Activated naive CD4-positive, alpha-beta T cell treated with anti-CD3 and anti-CD28 coated beads, Interleukin-2, amount 50 U/mL, for 24 hours (primary cell): ENCODE results near the gene NUMBL.
"Not testable (repeated sequence)": the region's sequence is repeated elsewhere in the genome, so short reads cannot be mapped to it uniquely, and the experiment has no call there.

ENCODE experiments used
- H3K27ac Mint-ChIP-seq: one replicate; pipeline ENCODE4 v1.8.0; 2021; ENCODE audit warnings: mild to moderate bottlenecking, mixed read lengths
- H3K27me3 Mint-ChIP-seq: one replicate; pipeline ENCODE4 v1.8.0; 2021; ENCODE audit warnings: mixed read lengths
- H3K36me3 Mint-ChIP-seq: one replicate; pipeline ENCODE4 v1.8.0; 2021; ENCODE audit warnings: mixed read lengths
- H3K4me1 Mint-ChIP-seq: one replicate; pipeline ENCODE4 v1.8.0; 2021; ENCODE audit warnings: mixed read lengths
- H3K4me3 Mint-ChIP-seq: one replicate; pipeline ENCODE4 v1.8.0; 2021; ENCODE audit warnings: mild to moderate bottlenecking, mixed read lengths
- H3K9me3 Mint-ChIP-seq: one replicate; pipeline ENCODE4 v1.8.0; 2021; ENCODE audit warnings: mixed read lengths

The NUMBL gene

GRCh38 chr19:40663695-40664692, 26.5 kb downstream of the NUMBL start:
- H3K9me3 Mint-ChIP-seq, result no peaks in the 10 kb centered on the region
- peak overlapping the region; percentile 80 for H3K4me3 Mint-ChIP-seq
- H3K36me3 Mint-ChIP-seq, result peaks cover 4% of the 10 kb centered on the region

GRCh38 chr19:40662925-40663694, 27.3 kb downstream of the NUMBL start:
- no peaks in the 10 kb centered on the region for H3K9me3 Mint-ChIP-seq
- peak overlapping the region; percentile 89 for H3K27ac Mint-ChIP-seq
- H3K4me1 Mint-ChIP-seq, result peaks cover 16% of the 10 kb centered on the region
- H3K4me3 Mint-ChIP-seq, result peak overlapping the region; percentile 80
- H3K27me3 Mint-ChIP-seq, result no peaks in the 10 kb centered on the region
- H3K36me3 Mint-ChIP-seq, result peaks cover 3% of the 10 kb centered on the region

More at GRCh38 chr19:40663695-40664692, 26.5 kb downstream of the NUMBL start:
- Mint-ChIP-seq H3K27me3 (no peaks in the 10 kb centered on the region), H3K4me1 (peaks cover 16% of the 10 kb centered on the region), H3K27ac (no peak overlapping the region)

- Mint-ChIP-seq H3K27me3 (no peaks in the 10 kb centered on the region), H3K4me1 (peaks cover 13% of the 10 kb centered on the region), H3K4me3 (no peak overlapping the region), H3K9me3 (no peaks in the 10 kb centered on the region), H3K36me3 (no peaks in the 10 kb centered on the region), H3K27ac (no peak overlapping the region)
Observed at GRCh38 chr19:40661616-40662015, 28.8 kb downstream of the NUMBL start.

GRCh38 chr19:40659566-40659965, 30.9 kb downstream of the NUMBL start:
- Mint-ChIP-seq H3K36me3 (no peaks in the 10 kb centered on the region), H3K9me3 (no peaks in the 10 kb centered on the region), H3K4me1 (peaks cover 8% of the 10 kb centered on the region), H3K27me3 (no peaks in the 10 kb centered on the region), H3K4me3 (no peak overlapping the region), H3K27ac (no peak overlapping the region)

- no peaks in the 10 kb centered on the region for H3K27me3 Mint-ChIP-seq
- H3K4me3 Mint-ChIP-seq, result no peak overlapping the region
- H3K27ac Mint-ChIP-seq, result no peak overlapping the region
- H3K4me1 Mint-ChIP-seq, result peaks cover 8% of the 10 kb centered on the region
- H3K36me3 Mint-ChIP-seq, result no peaks in the 10 kb centered on the region
- no peaks in the 10 kb centered on the region for H3K9me3 Mint-ChIP-seq
Observed at GRCh38 chr19:40659116-40659515, 31.3 kb downstream of the NUMBL start.

- no peaks in the 10 kb centered on the region for H3K36me3 Mint-ChIP-seq
- no peaks in the 10 kb centered on the region for H3K9me3 Mint-ChIP-seq
- H3K27ac Mint-ChIP-seq, result no peak overlapping the region
- H3K4me3 Mint-ChIP-seq, result no peak overlapping the region
- no peaks in the 10 kb centered on the region for H3K27me3 Mint-ChIP-seq
- no peaks in the 10 kb centered on the region for H3K4me1 Mint-ChIP-seq
Observed at GRCh38 chr19:40658031-40658430, 32.4 kb downstream of the NUMBL start.

- not testable (repeated sequence) for H3K4me1 Mint-ChIP-seq, H3K9me3 Mint-ChIP-seq, H3K36me3 Mint-ChIP-seq, H3K27me3 Mint-ChIP-seq, H3K27ac Mint-ChIP-seq, H3K4me3 Mint-ChIP-seq
Observed at GRCh38 chr19:40655684-40656083, 34.8 kb downstream of the NUMBL start.

GRCh38 chr19:40652303-40652702, 38.1 kb downstream of the NUMBL start:
- not testable (repeated sequence) for H3K36me3 Mint-ChIP-seq, H3K27ac Mint-ChIP-seq, H3K27me3 Mint-ChIP-seq, H3K4me1 Mint-ChIP-seq, H3K4me3 Mint-ChIP-seq, H3K9me3 Mint-ChIP-seq

- Mint-ChIP-seq H3K4me1 (no peaks in the 10 kb centered on the region), H3K27ac (no peak overlapping the region), H3K9me3 (no peaks in the 10 kb centered on the region), H3K27me3 (no peaks in the 10 kb centered on the region), H3K36me3 (no peaks in the 10 kb centered on the region), H3K4me3 (no peak overlapping the region)
Observed at GRCh38 chr19:40650749-40651305, 39.6 kb downstream of the NUMBL start.

- H3K4me3 Mint-ChIP-seq, H3K4me1 Mint-ChIP-seq, H3K9me3 Mint-ChIP-seq, H3K27me3 Mint-ChIP-seq, H3K27ac Mint-ChIP-seq, H3K36me3 Mint-ChIP-seq: not testable (repeated sequence)
Observed at GRCh38 chr19:40649903-40650675, 40.4 kb downstream of the NUMBL start.

- Mint-ChIP-seq H3K36me3 (no peaks in the 10 kb centered on the region), H3K4me3 (no peak overlapping the region), H3K27me3 (no peaks in the 10 kb centered on the region), H3K4me1 (no peaks in the 10 kb centered on the region), H3K27ac (no peak overlapping the region), H3K9me3 (no peaks in the 10 kb centered on the region)
Observed at GRCh38 chr19:40646743-40647254, 43.7 kb downstream of the NUMBL start.

- H3K27ac Mint-ChIP-seq, result no peak overlapping the region
- no peaks in the 10 kb centered on the region for H3K27me3 Mint-ChIP-seq
- H3K36me3 Mint-ChIP-seq, result no peaks in the 10 kb centered on the region
- H3K4me1 Mint-ChIP-seq, result peaks cover 6% of the 10 kb centered on the region
- no peak overlapping the region for H3K4me3 Mint-ChIP-seq
- no peaks in the 10 kb centered on the region for H3K9me3 Mint-ChIP-seq
Observed at GRCh38 chr19:40642757-40643305, 47.6 kb downstream of the NUMBL start.

- H3K27me3 Mint-ChIP-seq, result no peaks in the 10 kb centered on the region
- no peaks in the 10 kb centered on the region for H3K36me3 Mint-ChIP-seq
- H3K4me1 Mint-ChIP-seq, result peaks cover 6% of the 10 kb centered on the region
- H3K4me3 Mint-ChIP-seq, result no peak overlapping the region
- no peak overlapping the region for H3K27ac Mint-ChIP-seq
- no peaks in the 10 kb centered on the region for H3K9me3 Mint-ChIP-seq
Observed at GRCh38 chr19:40642051-40642706, 48.3 kb downstream of the NUMBL start.

GRCh38 chr19:40641281-40641680, 49.2 kb downstream of the NUMBL start:
- Mint-ChIP-seq H3K27ac (no peak overlapping the region), H3K9me3 (no peaks in the 10 kb centered on the region), H3K27me3 (no peaks in the 10 kb centered on the region), H3K36me3 (no peaks in the 10 kb centered on the region), H3K4me3 (no peak overlapping the region), H3K4me1 (peaks cover 6% of the 10 kb centered on the region)
